Stimulated activated memory B cell treated with anti-CD40 and anti-IgM and Interleukin-4, amounts not matched to agents 10 μg/mL and 1 μg/mL and 100 μg/mL, for 72 hours (primary cell): ENCODE measurements around the gene AREG.

Source experiments
- ATAC-seq: fragments of 150-1000 bp; cut with Tn5 transposase; 2 replicates; pipeline ENCODE4 v1.10.0; 2021
- H3K27ac Mint-ChIP-seq: one replicate; pipeline ENCODE4 v1.8.0; 2022; ENCODE audit warnings: mild to moderate bottlenecking, mixed read lengths
- H3K27me3 Mint-ChIP-seq: one replicate; pipeline ENCODE4 v1.8.0; 2022; ENCODE audit warnings: mixed read lengths
- H3K36me3 Mint-ChIP-seq: one replicate; pipeline ENCODE4 v1.8.0; 2022; ENCODE audit warnings: mixed read lengths
- H3K4me1 Mint-ChIP-seq: one replicate; pipeline ENCODE4 v1.8.0; 2022; ENCODE audit warnings: mixed read lengths
- H3K4me3 Mint-ChIP-seq: one replicate; pipeline ENCODE4 v1.8.0; 2022; ENCODE audit warnings: mild to moderate bottlenecking, moderate library complexity, mixed read lengths
- H3K9me3 Mint-ChIP-seq: one replicate; pipeline ENCODE4 v1.8.0; 2022; ENCODE audit warnings: mixed read lengths

Gene AREG

DNA sequence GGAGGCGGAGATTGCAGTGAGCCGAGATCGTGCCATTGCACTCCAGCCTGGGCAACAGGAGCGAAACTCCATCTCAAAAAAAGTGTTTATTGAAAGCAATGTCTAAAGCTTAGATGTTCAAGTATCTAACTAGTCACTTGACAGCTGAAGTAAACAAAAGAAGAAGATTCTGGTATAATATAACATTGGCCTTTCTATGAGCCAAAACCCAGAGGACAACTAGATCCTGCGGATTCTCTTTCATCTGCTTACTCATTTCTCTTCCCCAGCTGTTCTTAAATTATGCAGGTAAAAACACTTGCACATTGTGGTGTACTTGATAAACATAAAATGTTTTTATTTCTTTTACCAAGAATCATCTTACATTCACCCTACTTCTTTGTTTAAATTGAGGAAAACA, 24.1 kb upstream of the AREG start:
- H3K27me3 Mint-ChIP-seq: peaks cover 12% of the 10 kb centered on the region
- H3K27ac Mint-ChIP-seq: no peak overlapping the region
- H3K4me1 Mint-ChIP-seq: no peaks in the 10 kb centered on the region
- no peak overlapping the region for H3K4me3 Mint-ChIP-seq
- no peaks in the 10 kb centered on the region for H3K36me3 Mint-ChIP-seq
- H3K9me3 Mint-ChIP-seq: no peaks in the 10 kb centered on the region
- ATAC-seq: no peak

DNA sequence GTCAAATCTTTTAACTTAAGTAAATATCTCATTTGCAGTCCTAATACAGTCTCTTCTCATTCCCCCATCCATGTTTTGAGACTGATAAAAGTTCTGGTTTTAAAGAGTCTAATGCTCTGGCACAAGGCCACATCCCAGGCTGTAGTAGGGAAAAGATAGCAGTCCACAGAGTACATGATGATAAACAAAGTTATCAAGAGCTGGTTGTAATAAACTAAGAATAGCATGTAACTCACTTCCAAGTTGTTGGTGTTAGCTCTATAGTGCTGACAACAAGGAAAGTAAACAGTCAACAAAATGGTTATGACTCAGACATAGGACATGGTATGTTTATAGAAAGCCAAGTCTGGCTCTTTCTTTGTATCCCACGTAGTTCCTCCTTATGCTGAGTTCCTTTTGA, 21.8 kb upstream of the AREG start:
- peaks cover 12% of the 10 kb centered on the region for H3K27me3 Mint-ChIP-seq
- H3K9me3 Mint-ChIP-seq: no peaks in the 10 kb centered on the region

DNA sequence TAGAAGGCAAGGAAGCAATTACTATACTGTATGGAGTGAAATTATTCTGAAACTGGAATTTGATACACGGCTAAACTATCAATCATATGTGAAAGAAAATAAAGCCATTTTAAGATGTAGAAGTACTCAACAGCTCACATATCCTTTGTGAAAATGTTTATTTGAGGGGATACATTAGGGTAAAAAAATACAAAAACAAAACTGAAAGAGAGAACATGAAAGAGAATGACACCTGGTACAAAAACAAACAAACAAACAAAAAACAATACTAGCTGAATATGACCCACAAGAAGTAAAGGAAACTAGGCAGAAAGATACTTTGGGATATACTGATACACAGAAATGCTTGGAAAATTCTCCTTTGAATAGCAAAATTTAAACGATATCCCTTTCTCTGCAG, 20.8 kb upstream of the AREG start:
- peaks cover 12% of the 10 kb centered on the region for H3K27me3 Mint-ChIP-seq
- no peak for ATAC-seq
- no peaks in the 10 kb centered on the region for H3K9me3 Mint-ChIP-seq

More for the DNA sequence above, 21.8 kb upstream of the AREG start:
- Mint-ChIP-seq H3K36me3 (no peaks in the 10 kb centered on the region), H3K27ac (no peak overlapping the region), H3K4me3 (no peak overlapping the region), H3K4me1 (no peaks in the 10 kb centered on the region)
- no peak for ATAC-seq

DNA sequence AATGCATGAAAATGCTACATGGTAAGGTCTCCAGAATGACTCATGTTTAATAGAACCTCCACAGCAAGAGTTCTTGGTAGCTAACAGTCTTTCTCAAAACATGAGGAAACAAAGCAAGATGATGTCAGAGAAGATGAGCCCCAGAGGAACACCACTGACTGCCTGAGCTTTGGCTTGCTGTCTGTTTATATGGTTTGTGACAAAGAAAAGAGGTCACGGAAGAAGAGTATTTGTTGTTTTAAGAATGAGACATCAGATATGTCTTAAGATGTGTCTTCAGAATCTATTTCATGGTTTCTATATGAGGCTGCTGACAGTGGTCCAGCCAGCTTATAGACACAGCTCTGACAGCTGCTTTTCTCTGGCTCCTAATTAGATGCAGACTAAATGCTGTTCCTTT, 18.8 kb upstream of the AREG start:
- no peak overlapping the region for H3K4me3 Mint-ChIP-seq
- ATAC-seq: no peak
- no peaks in the 10 kb centered on the region for H3K36me3 Mint-ChIP-seq

More for the DNA sequence above, 20.8 kb upstream of the AREG start:
- no peak overlapping the region for H3K4me3 Mint-ChIP-seq
- no peaks in the 10 kb centered on the region for H3K36me3 Mint-ChIP-seq
- H3K27ac Mint-ChIP-seq: no peak overlapping the region
- no peaks in the 10 kb centered on the region for H3K4me1 Mint-ChIP-seq

DNA sequence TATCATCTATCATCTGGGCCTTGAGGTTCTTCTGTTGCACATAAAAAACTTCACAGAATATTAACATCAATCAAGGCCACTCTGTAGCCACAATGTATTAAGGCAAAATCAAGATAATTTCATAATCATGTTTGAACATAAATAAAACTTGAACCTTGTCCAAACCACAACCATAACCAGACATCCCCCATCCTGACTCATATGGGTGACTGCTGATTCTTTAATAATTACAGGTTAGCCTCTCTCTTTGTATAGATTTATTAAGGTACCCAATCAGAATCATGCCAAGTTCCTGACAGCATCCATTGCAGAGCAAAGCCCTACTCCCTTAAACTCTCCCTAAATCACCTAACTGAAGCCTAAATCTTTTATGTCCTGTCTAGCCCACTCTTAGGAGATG, 16.7 kb upstream of the AREG start:
- no peak for ATAC-seq
- Mint-ChIP-seq H3K4me1 (no peaks in the 10 kb centered on the region), H3K36me3 (no peaks in the 10 kb centered on the region), H3K27me3 (peaks cover 6% of the 10 kb centered on the region), H3K4me3 (no peak overlapping the region), H3K9me3 (no peaks in the 10 kb centered on the region), H3K27ac (no peak overlapping the region)

More for the DNA sequence above, 18.8 kb upstream of the AREG start:
- Mint-ChIP-seq H3K9me3 (no peaks in the 10 kb centered on the region), H3K27ac (no peak overlapping the region), H3K4me1 (no peaks in the 10 kb centered on the region), H3K27me3 (peaks cover 11% of the 10 kb centered on the region)

DNA sequence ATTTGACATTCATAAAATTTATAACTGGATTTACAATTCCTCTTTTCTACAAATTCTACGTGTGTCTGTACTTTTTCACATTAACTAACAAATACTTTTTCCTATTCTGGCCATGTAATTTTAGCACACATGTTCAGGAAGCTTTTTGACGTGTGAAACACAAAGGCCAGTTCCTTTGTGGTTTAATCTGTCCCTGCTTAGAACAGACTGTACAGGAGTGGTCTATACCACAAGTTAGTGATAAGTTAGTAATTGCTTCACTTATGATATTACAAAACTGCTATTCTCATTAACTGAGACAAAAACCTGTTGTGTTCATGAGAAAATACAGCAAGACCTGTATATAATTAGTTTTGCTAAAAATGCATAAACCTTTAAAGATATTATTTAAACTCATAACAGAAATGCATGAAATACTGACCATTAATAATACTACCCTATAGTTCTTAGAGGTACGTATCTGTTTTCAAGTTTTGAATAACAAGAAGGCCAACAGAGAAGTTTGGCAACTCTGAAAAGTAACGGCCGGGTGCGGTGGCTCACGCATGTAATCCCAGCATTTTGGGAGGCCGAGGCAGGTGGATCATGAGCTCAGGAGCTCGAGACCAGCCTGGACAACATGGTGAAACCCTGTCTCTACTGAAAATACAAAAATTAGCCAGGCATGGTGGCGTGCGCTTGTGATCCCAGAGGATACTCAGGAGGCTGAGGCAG, 13.7 kb upstream of the AREG start:
- Mint-ChIP-seq H3K27me3 (peaks cover 14% of the 10 kb centered on the region), H3K36me3 (no peaks in the 10 kb centered on the region), H3K4me3 (no peak overlapping the region), H3K27ac (no peak overlapping the region), H3K9me3 (no peaks in the 10 kb centered on the region), H3K4me1 (no peaks in the 10 kb centered on the region)
- no peak for ATAC-seq

DNA sequence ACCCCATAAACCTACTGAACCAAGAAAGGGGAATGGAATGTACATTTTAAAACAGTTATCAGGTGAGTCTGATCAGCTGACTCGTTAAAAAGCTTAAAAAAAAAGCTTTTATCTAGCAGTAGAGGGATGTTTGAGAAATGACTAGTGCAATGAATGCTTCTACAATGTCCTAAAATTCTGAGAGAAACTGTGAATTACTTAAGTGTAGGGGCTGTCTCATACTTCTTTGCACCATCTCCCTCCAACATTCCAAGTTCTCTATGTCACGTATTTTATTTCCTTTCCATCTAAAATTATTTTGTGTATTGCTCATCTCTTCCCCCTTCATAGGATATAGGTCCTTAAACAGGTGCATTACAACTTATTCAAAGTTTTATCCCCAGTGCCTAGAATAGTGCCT, 11.9 kb upstream of the AREG start:
- no peak overlapping the region for H3K4me3 Mint-ChIP-seq
- peaks cover 14% of the 10 kb centered on the region for H3K27me3 Mint-ChIP-seq
- no peak for ATAC-seq
- H3K27ac Mint-ChIP-seq: no peak overlapping the region
- no peaks in the 10 kb centered on the region for H3K36me3 Mint-ChIP-seq
- H3K9me3 Mint-ChIP-seq: no peaks in the 10 kb centered on the region
- no peaks in the 10 kb centered on the region for H3K4me1 Mint-ChIP-seq

DNA sequence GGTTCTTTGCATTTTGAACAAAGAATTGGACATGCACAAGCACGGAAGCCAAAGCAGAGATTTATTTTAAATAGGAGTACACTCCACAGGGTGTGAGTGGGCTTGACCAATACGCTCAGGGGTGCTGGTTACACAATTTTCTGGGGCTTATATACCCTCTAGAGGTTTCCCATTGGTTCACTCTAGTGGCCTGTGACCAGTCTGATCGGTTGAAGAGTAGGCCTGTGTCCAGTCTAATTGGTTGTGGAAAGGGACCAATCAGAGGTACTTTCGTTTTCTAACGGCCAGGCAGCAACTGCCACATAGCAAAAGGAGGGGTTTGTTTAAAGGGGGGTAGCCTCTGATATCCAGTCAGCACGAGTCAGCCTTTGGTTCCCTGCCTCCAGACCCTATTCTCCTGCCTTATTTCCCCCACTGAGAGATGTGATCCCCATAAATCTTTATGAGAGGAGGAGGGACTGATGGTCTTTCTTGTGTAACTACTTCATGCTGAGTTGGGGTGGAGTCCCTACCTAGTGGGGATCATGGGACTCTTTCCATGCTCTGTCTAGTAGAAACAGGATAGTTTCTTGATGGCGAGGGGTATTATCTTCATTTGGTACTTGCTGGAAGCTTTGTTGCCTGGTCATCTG, 11.3 kb upstream of the AREG start:
- Mint-ChIP-seq H3K36me3 (no peaks in the 10 kb centered on the region), H3K4me1 (no peaks in the 10 kb centered on the region), H3K4me3 (no peak overlapping the region), H3K27ac (no peak overlapping the region), H3K27me3 (peaks cover 14% of the 10 kb centered on the region), H3K9me3 (no peaks in the 10 kb centered on the region)
- ATAC-seq: no peak

DNA sequence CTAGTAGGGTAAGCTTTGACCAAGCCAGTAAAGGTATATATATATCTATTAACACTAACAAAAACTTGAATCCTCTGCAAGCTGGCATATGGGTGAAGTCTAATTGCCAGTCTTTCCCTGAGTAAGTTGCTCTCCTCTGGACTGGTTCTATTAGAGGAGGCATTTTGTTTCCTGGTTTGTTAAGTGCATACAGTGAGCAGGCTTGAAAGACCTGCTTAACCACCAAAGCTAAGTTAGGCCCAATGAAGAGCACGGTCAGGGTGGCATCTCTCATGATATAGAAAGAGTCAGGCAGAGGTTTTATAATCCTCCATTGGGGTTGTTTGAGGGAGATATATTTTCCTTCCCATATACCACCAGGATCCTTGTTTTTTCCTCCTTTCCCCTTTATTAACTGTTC, 9.6 kb upstream of the AREG start:
- ATAC-seq: no peak
- Mint-ChIP-seq H3K27me3 (peaks cover 14% of the 10 kb centered on the region), H3K9me3 (no peaks in the 10 kb centered on the region), H3K4me1 (no peaks in the 10 kb centered on the region), H3K27ac (no peak overlapping the region), H3K36me3 (no peaks in the 10 kb centered on the region), H3K4me3 (no peak overlapping the region)

DNA sequence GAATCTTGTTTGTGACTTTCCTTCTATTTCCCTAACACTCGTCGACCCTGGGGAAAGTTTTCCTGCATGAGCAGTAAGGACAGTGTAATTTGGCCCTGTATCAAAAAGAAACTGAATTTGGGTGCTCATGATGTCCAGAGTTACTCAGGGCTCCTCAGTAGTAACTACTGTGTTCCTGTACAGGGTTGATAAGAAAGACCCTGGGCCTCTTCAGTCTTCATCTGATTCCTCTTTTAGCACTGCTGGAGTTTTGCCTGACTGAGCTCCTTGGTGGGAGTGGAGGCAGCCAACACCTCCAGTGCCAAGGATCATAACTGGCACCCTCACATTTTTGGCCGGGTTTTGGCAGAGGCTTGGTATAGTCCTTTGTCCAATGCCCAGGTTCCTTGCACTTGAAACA, 7.1 kb upstream of the AREG start:
- ATAC-seq: no peak
- Mint-ChIP-seq H3K27ac (no peak overlapping the region), H3K4me1 (no peaks in the 10 kb centered on the region), H3K4me3 (no peak overlapping the region), H3K36me3 (no peaks in the 10 kb centered on the region), H3K9me3 (no peaks in the 10 kb centered on the region), H3K27me3 (peaks cover 12% of the 10 kb centered on the region)

DNA sequence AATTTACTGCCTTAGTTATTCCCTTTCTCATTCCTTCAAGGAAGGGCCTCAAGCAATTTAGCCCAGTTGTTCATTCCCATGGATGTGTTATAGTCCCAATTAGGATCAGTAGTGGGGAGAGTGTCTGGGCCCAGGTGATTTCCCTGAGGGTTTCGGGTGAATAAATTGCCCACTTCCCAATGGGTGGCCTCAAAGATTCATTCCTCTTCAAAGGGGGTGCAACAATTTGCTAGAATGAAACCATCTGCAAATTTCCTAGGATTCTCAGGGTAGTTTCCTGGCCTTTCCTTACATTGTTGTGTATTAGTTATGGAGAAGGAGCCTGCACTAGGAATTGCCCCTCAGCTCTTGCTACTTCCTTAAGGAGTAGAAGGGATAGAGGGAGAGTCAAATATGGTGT, 6.3 kb upstream of the AREG start:
- Mint-ChIP-seq H3K27me3 (peaks cover 4% of the 10 kb centered on the region), H3K4me1 (no peaks in the 10 kb centered on the region), H3K36me3 (no peaks in the 10 kb centered on the region), H3K27ac (no peak overlapping the region), H3K4me3 (no peak overlapping the region), H3K9me3 (no peaks in the 10 kb centered on the region)
- no peak for ATAC-seq

DNA sequence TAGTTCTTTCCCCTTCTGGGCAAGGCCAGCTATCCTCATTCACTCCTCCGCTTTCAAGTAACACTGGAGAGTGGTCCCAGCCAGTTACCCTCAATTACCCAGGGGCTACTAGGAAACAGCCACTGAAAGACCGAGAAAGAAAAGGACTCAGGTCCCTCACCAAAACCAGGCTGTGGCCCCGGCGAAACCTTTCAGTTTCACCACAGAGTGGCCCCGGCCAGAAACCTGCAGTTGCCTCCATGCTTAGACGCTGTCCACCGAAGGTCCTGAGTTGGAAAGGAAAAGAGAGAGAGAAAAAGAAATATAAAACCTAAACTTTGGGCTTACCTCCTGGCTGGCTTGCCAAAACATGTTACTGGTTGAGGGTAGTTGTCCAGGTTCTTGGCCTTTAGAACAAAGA, 5.0 kb upstream of the AREG start:
- H3K4me1 Mint-ChIP-seq: no peaks in the 10 kb centered on the region
- no peak overlapping the region for H3K27ac Mint-ChIP-seq
- no peaks in the 10 kb centered on the region for H3K27me3 Mint-ChIP-seq
- H3K9me3 Mint-ChIP-seq: no peaks in the 10 kb centered on the region
- H3K4me3 Mint-ChIP-seq: no peak overlapping the region
- ATAC-seq: no peak
- no peaks in the 10 kb centered on the region for H3K36me3 Mint-ChIP-seq

DNA sequence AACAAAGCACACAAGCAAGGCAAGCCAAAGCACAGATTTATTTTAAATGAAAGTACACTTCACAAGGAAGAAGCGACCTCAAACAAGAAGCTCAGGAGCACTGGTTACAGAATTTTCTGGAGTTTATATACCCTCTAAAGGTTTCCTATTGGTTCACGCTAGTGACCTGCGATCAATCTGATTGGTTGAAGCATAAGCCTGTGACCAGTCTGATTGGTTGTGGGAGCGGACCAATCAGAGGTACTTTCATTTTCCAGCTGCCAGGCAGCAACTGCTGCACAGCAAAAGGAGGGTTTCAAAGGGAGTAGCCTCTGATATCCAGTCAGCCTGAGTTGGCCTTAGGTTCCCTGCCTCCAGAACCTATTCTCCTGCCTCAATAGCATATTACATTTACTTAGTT, 4.6 kb upstream of the AREG start:
- ATAC-seq: no peak
- Mint-ChIP-seq H3K27me3 (no peaks in the 10 kb centered on the region), H3K27ac (no peak overlapping the region), H3K4me1 (no peaks in the 10 kb centered on the region), H3K4me3 (no peak overlapping the region), H3K36me3 (no peaks in the 10 kb centered on the region), H3K9me3 (no peaks in the 10 kb centered on the region)

DNA sequence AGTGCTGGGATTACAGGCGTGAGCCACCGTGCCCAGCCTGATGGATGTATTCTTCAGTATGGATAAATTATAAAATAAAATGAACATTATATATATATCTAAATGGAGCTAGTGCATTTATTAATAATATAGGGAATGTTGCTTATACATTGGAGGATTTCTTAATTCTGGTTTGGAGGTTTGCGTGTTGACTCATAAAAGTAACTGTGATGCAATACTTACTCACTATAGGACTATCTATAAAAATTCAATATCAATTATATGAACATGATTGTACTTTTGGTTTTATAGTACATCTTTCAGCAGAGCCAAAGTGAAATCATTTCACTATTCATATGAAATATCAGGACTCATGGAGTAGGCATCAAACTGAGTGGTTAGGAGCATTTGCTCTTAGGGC, 3.2 kb upstream of the AREG start:
- Mint-ChIP-seq H3K36me3 (no peaks in the 10 kb centered on the region), H3K27ac (no peak overlapping the region), H3K27me3 (no peaks in the 10 kb centered on the region), H3K9me3 (no peaks in the 10 kb centered on the region), H3K4me1 (no peaks in the 10 kb centered on the region), H3K4me3 (no peak overlapping the region)
- ATAC-seq: no peak

DNA sequence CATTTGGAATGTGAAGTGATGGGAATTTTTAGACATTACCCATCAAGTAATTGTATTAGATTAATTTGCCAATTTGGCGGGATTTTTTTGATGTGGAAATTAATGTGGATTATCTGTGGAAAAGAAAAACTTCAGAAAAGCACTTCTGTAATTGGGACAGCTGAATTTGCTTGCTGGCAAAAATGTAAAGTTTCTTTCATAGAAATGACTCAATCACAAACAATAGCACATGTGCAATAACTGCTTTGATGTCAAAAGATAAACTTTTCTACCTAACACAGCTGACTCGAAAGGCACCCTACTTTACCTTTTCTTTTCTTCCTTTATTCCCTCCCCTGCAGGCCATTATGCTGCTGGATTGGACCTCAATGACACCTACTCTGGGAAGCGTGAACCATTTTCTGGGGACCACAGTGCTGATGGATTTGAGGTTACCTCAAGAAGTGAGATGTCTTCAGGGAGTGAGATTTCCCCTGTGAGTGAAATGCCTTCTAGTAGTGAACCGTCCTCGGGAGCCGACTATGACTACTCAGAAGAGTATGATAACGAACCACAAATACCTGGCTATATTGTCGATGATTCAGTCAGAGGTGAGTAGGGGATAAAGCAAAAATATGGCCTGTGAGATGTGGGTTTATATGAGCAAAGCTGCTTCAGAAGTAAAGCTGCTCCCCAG, 1.4 kb downstream of the AREG start:
- no peaks in the 10 kb centered on the region for H3K4me1 Mint-ChIP-seq
- H3K4me3 Mint-ChIP-seq: no peak overlapping the region

DNA sequence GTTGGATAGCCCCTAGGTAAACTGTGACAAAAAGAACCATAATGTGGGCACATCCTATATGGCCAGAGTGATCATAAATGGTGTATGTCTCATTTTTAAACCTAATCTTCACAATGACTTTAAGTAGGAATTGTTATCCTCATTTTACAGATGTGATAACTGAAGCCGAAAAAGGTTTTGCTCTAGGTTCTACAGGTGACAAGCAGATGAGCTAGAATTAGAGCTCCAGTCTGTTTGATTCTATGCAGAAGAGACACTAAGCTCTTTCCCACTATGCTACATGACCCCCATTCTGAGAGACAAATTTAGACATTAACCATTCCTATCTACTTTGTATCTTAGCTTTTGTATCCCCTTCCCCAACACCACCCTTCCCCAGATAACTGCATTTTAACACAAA, 2.0 kb downstream of the AREG start:
- no peak overlapping the region for H3K27ac Mint-ChIP-seq
- H3K9me3 Mint-ChIP-seq: no peaks in the 10 kb centered on the region
- no peaks in the 10 kb centered on the region for H3K27me3 Mint-ChIP-seq
- no peaks in the 10 kb centered on the region for H3K36me3 Mint-ChIP-seq
- H3K4me3 Mint-ChIP-seq: no peak overlapping the region
- H3K4me1 Mint-ChIP-seq: no peaks in the 10 kb centered on the region
- ATAC-seq: no peak

More for the DNA sequence above, 1.4 kb downstream of the AREG start:
- ATAC-seq: no peak
- H3K9me3 Mint-ChIP-seq: no peaks in the 10 kb centered on the region
- H3K36me3 Mint-ChIP-seq: no peaks in the 10 kb centered on the region
- H3K27me3 Mint-ChIP-seq: no peaks in the 10 kb centered on the region
- H3K27ac Mint-ChIP-seq: no peak overlapping the region
